IPS-NIHi7 (cell line): ENCODE measurements around the gene SYCP1.
"Not testable (repeated sequence)": the region's sequence is repeated elsewhere in the genome, so short reads cannot be mapped to it uniquely, and the experiment has no call there.

Experiments used
- DNase-seq: peaks from one replicate; pipeline ENCODE4 v3.0.0; 2012; ENCODE audit warnings: mixed read lengths; ENCODE audit errors: extremely low spot score

Gene SYCP1

GRCh38 chr1:114854693-114855320 lies at the start of gene SYCP1:
Gene SYCP1 (plus strand): TSS chr1:114854863. CDS start chr1:114855465, 602 bp downstream.
- DNase-seq = peak; percentile 10

- DNase-seq = no peak
Observed at GRCh38 chr1:114819869-114820268, 34.8 kb upstream of the SYCP1 start.

- DNase-seq = no peak
Observed at GRCh38 chr1:114820392-114820791, 34.3 kb upstream of the SYCP1 start.

- no peak for DNase-seq
Observed at GRCh38 chr1:114821978-114822377, 32.7 kb upstream of the SYCP1 start.

GRCh38 chr1:114828251-114828650 lies 26.4 kb upstream of the SYCP1 start:
- no peak for DNase-seq

- not testable (repeated sequence) for DNase-seq
Observed at GRCh38 chr1:114830075-114830474, 24.6 kb upstream of the SYCP1 start.

GRCh38 chr1:114831276-114831994 lies 23.2 kb upstream of the SYCP1 start:
- no peak for DNase-seq

GRCh38 chr1:114832057-114832456 lies 22.6 kb upstream of the SYCP1 start:
- DNase-seq = no peak

GRCh38 chr1:114833421-114833820 lies 21.2 kb upstream of the SYCP1 start:
- no peak for DNase-seq

- no peak for DNase-seq
Observed at GRCh38 chr1:114844270-114844669, 10.4 kb upstream of the SYCP1 start.

- DNase-seq = no peak
Observed at GRCh38 chr1:114853584-114853983, 1.1 kb upstream of the SYCP1 start.

GRCh38 chr1:114861384-114861783 lies 6.7 kb downstream of the SYCP1 start:
- no peak for DNase-seq

- peak; percentile 49 for DNase-seq
Observed at GRCh38 chr1:114892194-114892918, 37.7 kb downstream of the SYCP1 start.

- DNase-seq = no peak
Observed at GRCh38 chr1:114896795-114897194, 42.1 kb downstream of the SYCP1 start.

- DNase-seq = no peak
Observed at GRCh38 chr1:114901814-114902213, 47.2 kb downstream of the SYCP1 start.

- DNase-seq = peak; percentile 46
Observed at GRCh38 chr1:114902343-114902742, 47.7 kb downstream of the SYCP1 start.

- DNase-seq = no peak
Observed at GRCh38 chr1:114903480-114903879, 48.8 kb downstream of the SYCP1 start.

- DNase-seq = not testable (repeated sequence)
Observed at GRCh38 chr1:114915720-114916119, 61.1 kb downstream of the SYCP1 start.

- no peak for DNase-seq
Observed at GRCh38 chr1:114926607-114927006, 71.9 kb downstream of the SYCP1 start.

- DNase-seq = no peak
Observed at GRCh38 chr1:114927401-114927800, 72.7 kb downstream of the SYCP1 start.

- DNase-seq = peak; percentile 65
Observed at GRCh38 chr1:114956570-114956969, 101.9 kb downstream of the SYCP1 start.

- no peak for DNase-seq
Observed at GRCh38 chr1:114959423-114959822, 104.8 kb downstream of the SYCP1 start.

- DNase-seq = no peak
Observed at GRCh38 chr1:114976891-114977290, 122.2 kb downstream of the SYCP1 start.
